Activated B cell treated with CpG ODN at 0.5 μM for 24 hours (primary cell): ENCODE data around the gene TULP1. TPM values are rescaled to one million over a fixed set of nuclear protein-coding genes. Genes with fewer than 3 reads are reported as not detected.

Experiments
- ATAC-seq: fragments of 200-7000 bp; cut with Tn5 transposase; one replicate; pipeline ENCODE4 v1.10.0; 2021; ENCODE audit warnings: low read depth, mild to moderate bottlenecking, moderate library complexity
- CTCF ChIA-PET: fragments of 350-600 bp; sonication (Branson Sonifier 250); formaldehyde crosslinking; loops from one replicate; lab custom pipeline; 2021; ENCODE audit warnings: antibody characterized with exemption; lab: Charles Lee
- POLR2A ChIA-PET: fragments of 350-600 bp; sonication (Branson Sonifier 250); formaldehyde crosslinking; loops from one replicate; lab custom pipeline; 2021; ENCODE audit warnings: antibody characterized with exemption; lab: Charles Lee
- DNase-seq: peaks from one replicate; pipeline ENCODE4 v3.0.0; 2022
- H3K27ac Mint-ChIP-seq: one replicate; pipeline ENCODE4 v1.8.0; 2020; ENCODE audit warnings: mixed read lengths
- H3K27me3 Mint-ChIP-seq: one replicate; pipeline ENCODE4 v1.8.0; 2021; ENCODE audit warnings: mixed read lengths
- H3K36me3 Mint-ChIP-seq: one replicate; pipeline ENCODE4 v1.8.0; 2021; ENCODE audit warnings: low read depth, mixed read lengths
- H3K4me1 Mint-ChIP-seq: one replicate; pipeline ENCODE4 v1.8.0; 2021; ENCODE audit warnings: mixed read lengths
- H3K4me3 Mint-ChIP-seq: one replicate; pipeline ENCODE4 v1.8.0; 2020; ENCODE audit warnings: mild to moderate bottlenecking, mixed read lengths
- H3K9me3 Mint-ChIP-seq: one replicate; pipeline ENCODE4 v1.8.0; 2020; ENCODE audit warnings: mixed read lengths
- intact Hi-C: fragments of 100-400 bp; cut with micrococcal nuclease; formaldehyde crosslinking; loops from one replicate; pipeline ENCODE4 v1.15.1; 2024
- total RNA-seq: library from RNA; stranded (reverse); gene quantifications from 2 replicates; pipeline ENCODE4 v1.2.3, GENCODE V29; 2022
- TF ChIP-seq, protein P1 (sequence below): fragments of 200-600 bp; IDR thresholded peaks from one replicate; pipeline ENCODE4 v1.8.0; 2022; ENCODE audit warnings: antibody characterized with exemption, mild to moderate bottlenecking

The TULP1 gene
- total RNA-seq, 1 donor from 2014 or later = not detected

DNA sequence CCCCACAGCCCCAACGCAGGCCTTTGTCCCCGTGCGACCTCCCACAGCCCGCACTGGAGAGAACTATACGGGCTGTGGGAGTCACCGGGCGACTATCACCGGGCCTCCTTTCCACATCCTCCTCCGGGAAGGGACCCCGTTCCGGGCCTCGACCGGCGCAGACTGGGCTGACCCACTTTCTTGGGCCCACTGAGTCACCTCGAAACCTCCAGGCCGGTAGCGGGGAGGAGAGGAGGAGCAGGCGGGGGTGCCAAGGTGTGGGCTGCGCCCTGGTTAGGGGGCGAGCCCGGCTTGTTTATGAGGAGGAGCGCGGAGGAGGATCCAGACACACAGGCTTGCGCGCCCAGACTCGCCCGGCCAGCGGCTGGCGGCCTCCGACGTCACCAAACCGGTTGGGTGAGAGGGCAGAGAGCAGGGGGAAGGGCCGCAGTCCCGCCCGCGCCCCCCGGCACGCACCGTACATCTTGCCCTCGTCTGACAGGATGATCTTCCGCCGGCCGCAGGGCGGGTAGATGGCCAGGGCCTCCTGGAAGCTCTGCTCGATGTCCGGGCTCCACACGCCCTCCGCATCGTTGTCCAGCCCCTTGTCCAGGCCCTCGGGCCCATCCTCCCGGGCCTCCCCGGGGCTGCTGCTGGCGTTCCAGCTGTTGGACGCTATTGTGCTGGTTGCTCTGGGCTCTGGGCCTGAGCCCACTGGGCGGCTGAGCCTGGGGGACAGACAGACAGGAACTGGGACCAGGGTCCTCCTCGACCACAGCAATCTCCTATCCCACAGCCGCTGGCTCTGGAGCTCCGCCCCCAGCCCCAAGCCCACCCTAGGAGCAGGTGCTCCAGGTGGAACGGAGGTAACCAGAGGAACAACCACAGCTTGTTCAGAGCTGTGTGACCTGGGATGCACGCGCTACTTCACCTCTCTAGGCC is 26.4 kb downstream of the TULP1 start:
- intact Hi-C loops = no loop called here
- DNase-seq = no peak
- Mint-ChIP-seq H3K27me3 (peaks cover 4% of the 10 kb centered on the region), H3K9me3 (no peaks in the 10 kb centered on the region), H3K4me3 (no peak overlapping the region), H3K36me3 (no peaks in the 10 kb centered on the region), H3K4me1 (no peaks in the 10 kb centered on the region), H3K27ac (no peak overlapping the region)
- POLR2A ChIA-PET = no interaction called here
- TF ChIP-seq, protein P1, sequence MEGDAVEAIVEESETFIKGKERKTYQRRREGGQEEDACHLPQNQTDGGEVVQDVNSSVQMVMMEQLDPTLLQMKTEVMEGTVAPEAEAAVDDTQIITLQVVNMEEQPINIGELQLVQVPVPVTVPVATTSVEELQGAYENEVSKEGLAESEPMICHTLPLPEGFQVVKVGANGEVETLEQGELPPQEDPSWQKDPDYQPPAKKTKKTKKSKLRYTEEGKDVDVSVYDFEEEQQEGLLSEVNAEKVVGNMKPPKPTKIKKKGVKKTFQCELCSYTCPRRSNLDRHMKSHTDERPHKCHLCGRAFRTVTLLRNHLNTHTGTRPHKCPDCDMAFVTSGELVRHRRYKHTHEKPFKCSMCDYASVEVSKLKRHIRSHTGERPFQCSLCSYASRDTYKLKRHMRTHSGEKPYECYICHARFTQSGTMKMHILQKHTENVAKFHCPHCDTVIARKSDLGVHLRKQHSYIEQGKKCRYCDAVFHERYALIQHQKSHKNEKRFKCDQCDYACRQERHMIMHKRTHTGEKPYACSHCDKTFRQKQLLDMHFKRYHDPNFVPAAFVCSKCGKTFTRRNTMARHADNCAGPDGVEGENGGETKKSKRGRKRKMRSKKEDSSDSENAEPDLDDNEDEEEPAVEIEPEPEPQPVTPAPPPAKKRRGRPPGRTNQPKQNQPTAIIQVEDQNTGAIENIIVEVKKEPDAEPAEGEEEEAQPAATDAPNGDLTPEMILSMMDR = no peak
- CTCF ChIA-PET = no interaction called here
- no peak for ATAC-seq

DNA sequence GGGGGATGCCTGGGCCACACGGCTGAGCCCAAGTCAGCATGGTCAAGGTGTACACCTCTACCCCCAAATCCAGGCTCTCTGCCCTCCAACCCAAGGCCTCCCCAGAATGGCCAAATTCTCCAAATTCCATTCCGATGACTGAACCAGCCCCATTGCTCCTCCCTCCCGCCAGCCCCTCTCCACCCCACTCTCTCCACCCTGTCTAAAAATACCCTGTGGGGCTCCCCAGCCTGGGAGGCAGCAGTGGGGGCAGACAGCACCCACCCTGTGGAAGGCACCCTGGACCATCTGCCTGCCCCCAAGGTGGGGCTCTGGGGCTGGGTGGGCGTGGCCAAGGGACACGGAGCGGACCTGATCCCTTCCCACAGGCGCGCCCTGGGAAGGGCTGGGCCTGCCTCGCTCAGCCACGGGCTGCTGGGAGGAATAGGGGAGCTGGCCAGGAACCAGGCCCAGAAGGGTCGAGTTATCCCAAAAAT is 27.3 kb downstream of the TULP1 start:
- intact Hi-C loops = no loop called here
- CTCF ChIA-PET = no interaction called here
- H3K4me3 Mint-ChIP-seq = no peak overlapping the region
- H3K4me1 Mint-ChIP-seq = no peaks in the 10 kb centered on the region
- H3K9me3 Mint-ChIP-seq = no peaks in the 10 kb centered on the region
- DNase-seq (no peak), ATAC-seq (no peak)
- peaks cover 2% of the 10 kb centered on the region for H3K27me3 Mint-ChIP-seq
- POLR2A ChIA-PET = no interaction called here
- H3K36me3 Mint-ChIP-seq = no peaks in the 10 kb centered on the region
- TF ChIP-seq, protein P1 = no peak
- no peak overlapping the region for H3K27ac Mint-ChIP-seq

DNA sequence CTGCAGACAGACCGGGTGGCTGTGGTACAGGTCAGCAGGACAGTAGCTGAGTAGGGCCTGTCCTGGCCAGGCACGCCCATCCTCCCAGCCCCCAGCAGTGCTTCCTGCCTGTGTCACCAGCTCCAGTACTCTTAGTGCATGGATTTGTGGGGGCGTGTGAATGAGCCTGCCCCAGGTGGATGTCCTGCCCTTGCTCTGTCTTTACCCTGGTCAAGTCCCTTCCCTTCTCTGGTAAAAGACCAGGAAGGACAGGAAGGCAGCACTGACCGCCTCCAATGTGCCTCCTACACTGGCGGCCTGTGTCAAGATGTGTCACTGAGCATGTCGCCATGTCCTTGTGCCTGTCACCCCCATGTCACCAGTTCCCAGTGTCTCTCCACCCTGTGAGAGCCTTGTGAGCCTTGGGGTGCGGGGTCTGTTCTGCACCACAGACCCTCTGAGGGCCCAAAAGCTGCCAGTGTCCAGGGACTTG is 27.7 kb downstream of the TULP1 start:
- ChIA-PET POLR2A (no interaction called here), CTCF (no interaction called here)
- TF ChIP-seq, protein P1 = no peak
- H3K27me3 Mint-ChIP-seq = no peaks in the 10 kb centered on the region
- H3K27ac Mint-ChIP-seq = no peak overlapping the region
- ATAC-seq = no peak
- no peaks in the 10 kb centered on the region for H3K4me1 Mint-ChIP-seq
- no peaks in the 10 kb centered on the region for H3K9me3 Mint-ChIP-seq
- no peaks in the 10 kb centered on the region for H3K36me3 Mint-ChIP-seq
- no peak overlapping the region for H3K4me3 Mint-ChIP-seq
- intact Hi-C loops = no loop called here
- no peak for DNase-seq

DNA sequence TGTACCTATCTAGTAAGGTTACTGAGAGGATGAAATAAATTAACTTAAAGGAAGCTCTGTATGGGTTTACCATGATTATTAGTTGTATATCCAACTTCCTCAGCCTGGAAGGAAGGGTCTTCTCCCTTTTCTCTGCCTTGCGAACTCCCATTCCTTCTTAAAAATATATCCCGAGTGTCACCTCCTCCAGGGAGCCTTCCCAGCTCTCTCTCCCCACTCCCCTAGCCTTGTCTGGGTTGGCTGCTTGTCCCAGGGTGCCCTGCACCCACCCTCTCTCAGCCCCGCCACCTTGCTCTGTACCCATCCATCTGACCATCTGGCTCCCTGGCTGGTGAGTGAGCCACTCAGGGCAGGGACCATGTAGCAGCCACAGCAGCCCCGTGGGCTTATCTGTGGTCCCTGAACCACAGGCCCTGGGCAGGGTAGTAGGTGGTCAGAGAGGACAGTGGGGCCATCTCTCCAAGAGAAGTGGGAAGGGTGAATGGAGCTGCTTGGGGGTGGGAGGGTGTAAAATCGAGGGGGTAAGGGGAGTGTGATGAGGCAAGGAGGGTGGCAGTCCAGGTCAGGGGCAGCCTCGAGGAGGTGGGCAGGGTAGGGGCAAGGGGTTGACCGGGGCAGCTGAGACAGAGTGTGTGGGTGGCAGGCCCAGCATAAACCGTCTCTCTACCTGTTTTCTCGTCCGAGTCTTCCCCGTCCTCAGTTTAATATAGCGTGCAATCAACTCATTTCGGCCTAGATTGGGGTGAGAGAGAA is 28.6 kb downstream of the TULP1 start:
- no peak for DNase-seq
- Mint-ChIP-seq H3K27me3 (no peaks in the 10 kb centered on the region), H3K9me3 (no peaks in the 10 kb centered on the region), H3K36me3 (no peaks in the 10 kb centered on the region), H3K4me1 (no peaks in the 10 kb centered on the region), H3K27ac (no peak overlapping the region), H3K4me3 (no peak overlapping the region)
- intact Hi-C loops = no loop called here
- ATAC-seq = no peak
- CTCF ChIA-PET = no interaction called here
- POLR2A ChIA-PET = no interaction called here
- TF ChIP-seq, protein P1 = no peak

DNA sequence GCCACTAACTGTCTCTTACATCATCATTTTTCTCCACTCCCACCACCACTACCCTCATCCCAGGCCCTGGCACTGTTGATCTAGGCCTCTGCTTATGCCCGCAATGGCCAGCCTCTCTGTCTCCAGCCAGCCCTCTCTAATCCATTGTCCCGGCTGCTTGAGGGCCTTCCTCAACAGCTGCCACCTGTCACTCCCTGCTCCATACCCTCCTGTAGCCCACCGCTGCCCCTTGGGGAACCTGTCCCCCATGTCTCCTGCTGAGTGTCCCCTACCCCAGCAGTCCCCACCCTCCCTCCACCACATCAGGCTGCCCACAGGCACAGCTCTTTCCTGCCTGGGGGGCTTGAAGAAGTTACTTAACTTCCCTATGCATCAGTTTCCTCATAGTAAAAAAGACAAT is 29.2 kb downstream of the TULP1 start:
- H3K27ac Mint-ChIP-seq = no peak overlapping the region
- ATAC-seq (no peak), DNase-seq (no peak)
- H3K4me3 Mint-ChIP-seq = no peak overlapping the region
- ChIA-PET POLR2A (no interaction called here), CTCF (no interaction called here)
- H3K27me3 Mint-ChIP-seq = no peaks in the 10 kb centered on the region
- H3K9me3 Mint-ChIP-seq = no peaks in the 10 kb centered on the region
- H3K4me1 Mint-ChIP-seq = no peaks in the 10 kb centered on the region
- intact Hi-C loops = no loop called here
- TF ChIP-seq, protein P1 = no peak
- no peaks in the 10 kb centered on the region for H3K36me3 Mint-ChIP-seq
